ENCODE data around the gene TRMU. TPM values are rescaled to one million over a fixed set of nuclear protein-coding genes. Genes with fewer than 3 reads are reported as not detected.

Gene TRMU
- total and polyA plus RNA-seq, 2 of the 4 experiments (the other 2 are of a cell fraction): 19.0 to 36.4 TPM

DNA sequence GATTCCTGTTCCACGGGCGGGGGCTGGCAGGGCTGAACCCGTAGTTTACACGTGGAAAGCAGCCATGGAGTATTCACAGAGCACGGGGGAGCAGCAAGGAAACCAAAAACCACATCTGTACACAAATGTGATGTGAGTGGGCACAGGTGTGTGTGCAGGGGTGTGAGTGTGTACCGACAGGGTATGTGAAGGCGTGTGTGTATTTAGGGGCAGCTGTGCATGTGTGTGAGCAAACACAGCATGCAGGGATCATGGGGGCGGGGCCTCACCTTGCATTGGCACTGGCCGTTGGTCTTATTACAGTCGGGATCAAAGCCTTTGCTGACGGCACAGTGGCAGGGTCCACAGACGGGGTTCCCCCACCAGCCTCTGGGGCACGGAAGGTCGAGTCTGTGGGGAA, 58.4 kb downstream of the TRMU start:
- DNase-seq: no peak
- Histone ChIP-seq H3K23ac (ENCODE audit: low read depth, low read length) (no peak overlapping the region), H3K9me3 (ENCODE audit: control insufficient read depth, insufficient read depth, low read length) (no peaks in the 10 kb centered on the region), H2BK120ac (ENCODE audit: low read depth, low read length) (no peak overlapping the region), H3K9me1 (ENCODE audit: insufficient read depth, low read length) (no peaks in the 10 kb centered on the region), H2AFZ (replicated peaks; ENCODE audit: low read length, poor library complexity) (no peak overlapping the region), H2BK20ac (ENCODE audit: low read depth, low read length) (no peak overlapping the region), H2BK15ac (ENCODE audit: low read depth, low read length) (no peak overlapping the region), H2AK9ac (replicated peaks; ENCODE audit: low read depth, low read length, poor library complexity) (no peak overlapping the region), H4K5ac (ENCODE audit: low read depth, low read length) (no peak overlapping the region), H2BK5ac (ENCODE audit: low read depth, low read length, poor library complexity, severe bottlenecking) (no peak overlapping the region), H3K18ac (ENCODE audit: low read depth, low read length) (no peak overlapping the region), H2AK5ac (ENCODE audit: low read depth, low read length) (no peak overlapping the region), H4K91ac (ENCODE audit: insufficient read depth, low read depth, low read length) (no peak overlapping the region), H3K4ac (ENCODE audit: low read depth, low read length) (no peak overlapping the region), H3K27ac (ENCODE audit: insufficient read depth, low read length) (no peak overlapping the region), H3K56ac (ENCODE audit: extremely low read depth, insufficient read depth, low read length) (no peak overlapping the region), H3K36me3 (ENCODE audit: control insufficient read depth, insufficient read depth, low read length) (no peaks in the 10 kb centered on the region), H3K79me1 (ENCODE audit: low read depth in 1 of 2, low read length in 2 of 2) (no peaks in the 10 kb centered on the region), H3K14ac (replicated peaks; ENCODE audit: low read depth, low read length) (no peak overlapping the region), H3K9ac (ENCODE audit: low read depth, low read length) (no peak overlapping the region), H3K27me3 (ENCODE audit: control insufficient read depth, insufficient read depth, low read length) (peaks cover 7% of the 10 kb centered on the region; the same call in 1 of the 2 replicates), H3K4me2 (ENCODE audit: low read depth, low read length) (no peak overlapping the region), H4K8ac (ENCODE audit: low read depth in 2 of 2, low read length in 2 of 2) (no peak overlapping the region), H4K20me1 (ENCODE audit: insufficient read depth, low read length) (no peaks in the 10 kb centered on the region), H3K4me1 (ENCODE audit: control insufficient read depth, insufficient read depth, low read length) (no peaks in the 10 kb centered on the region), H3K4me3 (ENCODE audit: insufficient read depth, low read depth, low read length) (no peak overlapping the region)
- dilution Hi-C loops (cut with HindIII; ENCODE audit: low sequenced_read_pairs, unreplicated experiment) (no loop called here), in situ Hi-C loops (cut with MboI; ENCODE audit: low sequenced_read_pairs) (no loop called here), intact Hi-C loops (cut with micrococcal nuclease) (loop anchor here (10.0 kb wide), 1 partner anchor 131 kb away; no protein-coding TSS in a partner anchor)
- 58% methylated on average over 9 of the region's 14 CpGs; no CpG with 5 or more reads in 1 of the 2 experiments for WGBS, 2 experiments (ENCODE audit: extremely low coverage in 2 of 2, insufficient read length in 1 of 2)
- no peak for ATAC-seq (ENCODE audit: low read depth)
- ChIA-PET POLR2A (ENCODE audit: unreplicated experiment) (no interaction called here), CTCF (interaction anchor here (1.2 kb wide), 1 partner anchor 26 kb away, joined by 3 read pairs; no protein-coding TSS in a partner anchor)
- TF ChIP-seq POLR2A (IDR thresholded peaks at IDR 0.05; ENCODE audit: low read depth, low read length) (no peak), FOS (IDR thresholded peaks at IDR 0.05; ENCODE audit: low read depth, low read length) (no peak), MXI1 (IDR thresholded peaks at IDR 0.05; ENCODE audit: borderline replicate concordance, low read depth, low read length) (no peak), NFE2L2 (IDR thresholded peaks at IDR 0.05; ENCODE audit: low read depth, low read length) (no peak), CEBPB (IDR thresholded peaks at IDR 0.05; ENCODE audit: low read depth, low read length) (no peak), SMC3 (IDR thresholded peaks at IDR 0.05; ENCODE audit: low read depth, low read length) (no peak), RCOR1 (IDR thresholded peaks at IDR 0.05; ENCODE audit: insufficient replicate concordance, low read length) (no peak), BHLHE40 (IDR thresholded peaks at IDR 0.05; ENCODE audit: low read depth, low read length) (no peak), RAD21 (IDR thresholded peaks at IDR 0.05; ENCODE audit: low read length) (no peak), CHD1 (IDR thresholded peaks at IDR 0.05; ENCODE audit: low read depth, low read length) (no peak), MAFK (IDR thresholded peaks at IDR 0.05; ENCODE audit: low read depth, low read length) (no peak), MAZ (IDR thresholded peaks at IDR 0.05; ENCODE audit: borderline replicate concordance, low read depth, low read length) (no peak), RFX5 (IDR thresholded peaks at IDR 0.05; ENCODE audit: low read depth, low read length) (no peak)
- TF ChIP-seq, protein P1, sequence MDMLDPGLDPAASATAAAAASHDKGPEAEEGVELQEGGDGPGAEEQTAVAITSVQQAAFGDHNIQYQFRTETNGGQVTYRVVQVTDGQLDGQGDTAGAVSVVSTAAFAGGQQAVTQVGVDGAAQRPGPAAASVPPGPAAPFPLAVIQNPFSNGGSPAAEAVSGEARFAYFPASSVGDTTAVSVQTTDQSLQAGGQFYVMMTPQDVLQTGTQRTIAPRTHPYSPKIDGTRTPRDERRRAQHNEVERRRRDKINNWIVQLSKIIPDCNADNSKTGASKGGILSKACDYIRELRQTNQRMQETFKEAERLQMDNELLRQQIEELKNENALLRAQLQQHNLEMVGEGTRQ (IDR thresholded peaks at IDR 0.05; ENCODE audit: low read depth, low read length): no peak
- TF ChIP-seq, protein P2, sequence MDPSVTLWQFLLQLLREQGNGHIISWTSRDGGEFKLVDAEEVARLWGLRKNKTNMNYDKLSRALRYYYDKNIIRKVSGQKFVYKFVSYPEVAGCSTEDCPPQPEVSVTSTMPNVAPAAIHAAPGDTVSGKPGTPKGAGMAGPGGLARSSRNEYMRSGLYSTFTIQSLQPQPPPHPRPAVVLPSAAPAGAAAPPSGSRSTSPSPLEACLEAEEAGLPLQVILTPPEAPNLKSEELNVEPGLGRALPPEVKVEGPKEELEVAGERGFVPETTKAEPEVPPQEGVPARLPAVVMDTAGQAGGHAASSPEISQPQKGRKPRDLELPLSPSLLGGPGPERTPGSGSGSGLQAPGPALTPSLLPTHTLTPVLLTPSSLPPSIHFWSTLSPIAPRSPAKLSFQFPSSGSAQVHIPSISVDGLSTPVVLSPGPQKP (IDR thresholded peaks at IDR 0.05; ENCODE audit: borderline replicate concordance, low read depth, low read length): no peak
- TF ChIP-seq, protein P3, sequence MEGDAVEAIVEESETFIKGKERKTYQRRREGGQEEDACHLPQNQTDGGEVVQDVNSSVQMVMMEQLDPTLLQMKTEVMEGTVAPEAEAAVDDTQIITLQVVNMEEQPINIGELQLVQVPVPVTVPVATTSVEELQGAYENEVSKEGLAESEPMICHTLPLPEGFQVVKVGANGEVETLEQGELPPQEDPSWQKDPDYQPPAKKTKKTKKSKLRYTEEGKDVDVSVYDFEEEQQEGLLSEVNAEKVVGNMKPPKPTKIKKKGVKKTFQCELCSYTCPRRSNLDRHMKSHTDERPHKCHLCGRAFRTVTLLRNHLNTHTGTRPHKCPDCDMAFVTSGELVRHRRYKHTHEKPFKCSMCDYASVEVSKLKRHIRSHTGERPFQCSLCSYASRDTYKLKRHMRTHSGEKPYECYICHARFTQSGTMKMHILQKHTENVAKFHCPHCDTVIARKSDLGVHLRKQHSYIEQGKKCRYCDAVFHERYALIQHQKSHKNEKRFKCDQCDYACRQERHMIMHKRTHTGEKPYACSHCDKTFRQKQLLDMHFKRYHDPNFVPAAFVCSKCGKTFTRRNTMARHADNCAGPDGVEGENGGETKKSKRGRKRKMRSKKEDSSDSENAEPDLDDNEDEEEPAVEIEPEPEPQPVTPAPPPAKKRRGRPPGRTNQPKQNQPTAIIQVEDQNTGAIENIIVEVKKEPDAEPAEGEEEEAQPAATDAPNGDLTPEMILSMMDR (conservative IDR thresholded peaks at IDR 0.05; ENCODE audit: low read depth, low read length): no peak
- BruUV-seq (replicated peaks): no TSS peak
